ENCODE data around the gene PTBP1.
"Not testable (repeated sequence)": the region's sequence is repeated elsewhere in the genome, so short reads cannot be mapped to it uniquely, and the experiment has no call there.

Gene PTBP1

DNA sequence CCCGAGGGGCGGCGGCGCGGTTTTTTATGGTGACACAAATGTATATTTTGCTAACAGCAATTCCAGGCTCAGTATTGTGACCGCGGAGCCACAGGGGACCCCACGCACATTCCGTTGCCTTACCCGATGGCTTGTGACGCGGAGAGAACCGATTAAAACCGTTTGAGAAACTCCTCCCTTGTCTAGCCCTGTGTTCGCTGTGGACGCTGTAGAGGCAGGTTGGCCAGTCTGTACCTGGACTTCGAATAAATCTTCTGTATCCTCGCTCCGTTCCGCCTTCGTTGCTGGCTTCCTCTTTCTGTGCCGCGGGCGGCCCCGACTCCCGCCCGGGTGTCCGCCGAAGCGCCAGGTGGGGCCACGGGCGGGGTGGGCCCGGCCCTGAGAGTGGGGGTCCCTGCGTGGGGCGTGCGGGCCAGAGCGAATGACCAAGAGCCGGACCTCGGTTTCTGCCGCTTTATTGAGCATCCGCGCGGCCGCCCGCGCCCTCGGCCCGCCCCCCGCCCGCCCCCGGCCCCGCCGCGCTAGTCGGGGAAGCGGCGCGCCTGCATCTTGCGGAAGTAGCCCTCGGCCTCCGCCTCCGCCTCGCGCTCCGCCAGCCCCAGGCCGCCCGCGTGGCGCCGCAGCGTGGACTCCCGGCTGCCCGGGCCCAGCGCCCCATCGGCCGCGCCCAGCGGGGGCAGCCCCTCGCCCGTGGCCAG, 14.9 kb downstream of the PTBP1 start:
- no peak for DNase-seq

DNA sequence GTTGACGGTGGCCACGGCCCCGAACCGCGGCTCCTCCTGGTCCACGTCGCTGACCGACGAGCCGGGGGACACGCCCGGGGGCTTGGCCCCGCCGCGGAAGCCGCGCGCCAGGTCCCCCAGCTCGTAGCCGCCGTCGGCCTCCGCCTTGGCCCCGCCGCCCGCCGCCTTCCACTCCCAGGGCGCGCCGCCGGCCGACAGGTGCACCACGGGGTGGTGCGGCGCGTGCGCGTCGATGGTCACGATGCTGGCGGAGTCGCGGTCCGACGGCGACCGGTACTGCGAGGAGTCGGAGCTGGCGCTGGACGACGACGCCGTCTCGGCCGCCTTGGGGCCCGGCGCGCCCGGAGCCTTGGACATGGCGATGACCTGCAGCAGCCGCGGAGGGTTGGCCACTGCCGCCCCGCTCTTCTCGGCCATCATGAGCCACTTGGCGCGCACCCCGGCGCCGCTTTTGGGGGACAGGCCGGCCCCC, 15.5 kb downstream of the PTBP1 start:
- DNase-seq: no peak

DNA sequence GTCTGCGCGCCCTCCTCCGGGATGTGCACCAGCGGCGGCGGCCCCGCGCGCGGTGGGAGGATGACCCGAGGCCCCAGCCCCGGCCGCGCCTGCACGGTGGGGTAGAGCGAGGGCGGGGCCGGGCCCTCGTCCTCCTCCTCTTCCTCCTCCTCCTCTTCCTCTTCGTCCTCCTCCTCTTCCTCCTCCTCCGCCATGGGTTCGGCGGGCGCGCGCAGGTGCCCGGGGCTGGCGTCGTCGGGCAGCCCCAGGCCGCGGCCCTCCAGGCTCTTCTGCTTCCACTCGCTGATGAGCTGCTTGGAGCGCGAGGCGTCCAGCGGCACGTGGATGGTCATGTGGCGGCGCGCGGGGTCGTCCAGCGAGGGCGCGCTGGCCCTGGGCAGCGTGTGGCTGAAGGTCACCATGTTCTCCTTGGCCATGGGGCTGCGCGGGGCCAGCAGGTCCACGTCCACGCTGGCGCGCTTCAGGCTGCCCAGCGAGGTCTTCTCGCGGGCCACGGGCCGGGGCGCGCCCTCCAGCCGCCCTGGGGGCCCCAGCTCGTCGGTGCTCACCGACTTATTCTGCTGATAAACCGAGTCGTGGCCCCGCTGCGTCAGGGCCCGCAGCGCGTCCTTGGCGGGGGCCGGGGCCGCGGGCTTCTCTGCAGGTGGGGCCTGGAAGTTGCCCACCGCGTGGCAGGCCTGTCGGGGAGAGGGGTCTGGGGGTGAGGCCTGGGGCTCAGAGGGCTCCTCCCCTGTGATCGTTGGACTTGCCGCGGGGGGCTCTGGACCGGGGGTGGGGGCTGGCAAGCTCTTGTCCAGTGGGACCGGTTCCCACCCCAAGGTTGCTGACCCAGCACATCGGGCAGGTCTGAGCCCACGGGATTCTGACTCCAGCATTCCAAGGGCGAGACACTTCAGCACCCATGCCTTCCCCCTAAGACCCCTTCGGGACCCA, 16.2 kb downstream of the PTBP1 start:
- DNase-seq: no peak

DNA sequence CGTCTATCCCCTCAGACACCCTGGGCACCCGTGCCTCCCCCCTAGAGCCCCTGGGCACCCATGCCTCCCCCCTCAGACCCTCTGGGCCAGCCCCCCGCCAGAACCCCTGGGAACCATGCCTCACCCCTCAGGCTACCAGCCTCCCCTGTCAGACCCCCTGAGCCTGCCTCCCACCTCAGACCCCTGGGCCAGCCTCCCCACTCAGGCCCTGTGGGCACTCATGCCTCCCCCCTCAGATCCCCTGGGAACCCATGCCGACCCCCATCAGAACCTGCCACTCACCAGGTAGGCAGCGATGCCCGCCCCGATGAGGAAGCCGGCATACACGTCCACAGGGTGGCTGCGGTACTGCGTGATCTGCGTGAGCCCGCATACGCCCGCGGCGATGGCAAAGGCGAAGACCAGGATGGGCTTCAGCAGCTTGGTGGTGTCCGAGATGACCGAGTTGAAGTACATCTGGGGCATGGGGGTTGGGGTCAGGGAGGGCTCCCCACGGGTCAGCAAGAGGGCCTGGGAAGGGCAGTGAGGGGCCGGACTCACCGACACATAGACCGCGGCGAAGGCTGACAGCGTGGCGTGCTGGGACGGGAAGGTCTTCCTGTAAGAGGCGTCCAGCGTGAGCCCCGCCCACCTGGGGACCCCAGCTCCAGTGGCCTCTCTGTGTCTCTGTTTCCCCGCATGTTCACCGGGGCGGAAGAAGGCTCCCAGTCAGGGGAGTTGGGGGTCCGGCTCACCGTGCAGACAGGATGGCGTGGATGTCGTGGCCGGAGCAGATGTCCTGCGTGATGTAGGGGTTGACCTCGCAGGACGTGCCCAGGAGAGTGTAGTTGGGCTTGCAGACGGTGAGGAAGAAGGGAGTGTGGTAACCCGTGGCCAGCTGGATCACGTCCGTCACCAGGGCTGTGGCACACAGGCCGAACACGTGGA, 17.2 kb downstream of the PTBP1 start:
- DNase-seq: no peak

DNA sequence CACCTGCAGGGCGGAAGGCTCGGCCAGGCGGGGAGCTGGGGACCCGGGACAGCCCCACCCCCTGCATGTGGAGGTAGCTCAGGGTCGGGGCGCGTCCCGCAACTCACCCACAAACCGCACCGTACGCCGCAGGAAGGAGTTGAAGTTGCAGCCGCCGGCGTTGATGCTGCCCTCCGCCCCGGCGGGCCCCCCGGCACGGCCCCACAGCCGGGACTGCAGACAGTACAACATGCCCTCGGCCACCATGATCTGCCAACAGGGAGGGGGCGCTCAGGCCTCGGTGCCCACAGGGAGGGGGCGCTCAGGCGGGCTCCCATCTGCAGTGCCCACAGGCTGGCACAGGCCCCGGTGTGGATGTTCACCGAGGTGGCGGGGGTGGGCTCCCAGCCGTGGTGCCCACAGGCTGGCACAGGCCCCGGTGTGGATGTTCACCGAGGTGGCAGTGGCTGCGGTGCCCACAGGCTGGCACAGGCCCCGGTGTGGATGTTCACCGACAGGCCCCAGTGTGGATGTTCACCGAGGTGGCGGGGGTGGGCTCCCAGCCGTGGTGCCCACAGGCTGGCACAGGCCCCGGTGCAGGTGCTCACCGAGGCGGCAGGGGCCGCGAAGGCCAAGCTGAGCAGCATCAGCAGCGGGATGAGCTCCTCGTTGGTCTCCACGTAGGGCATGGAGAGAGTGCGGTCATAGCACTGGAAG, 18.0 kb downstream of the PTBP1 start:
- no peak for DNase-seq

DNA sequence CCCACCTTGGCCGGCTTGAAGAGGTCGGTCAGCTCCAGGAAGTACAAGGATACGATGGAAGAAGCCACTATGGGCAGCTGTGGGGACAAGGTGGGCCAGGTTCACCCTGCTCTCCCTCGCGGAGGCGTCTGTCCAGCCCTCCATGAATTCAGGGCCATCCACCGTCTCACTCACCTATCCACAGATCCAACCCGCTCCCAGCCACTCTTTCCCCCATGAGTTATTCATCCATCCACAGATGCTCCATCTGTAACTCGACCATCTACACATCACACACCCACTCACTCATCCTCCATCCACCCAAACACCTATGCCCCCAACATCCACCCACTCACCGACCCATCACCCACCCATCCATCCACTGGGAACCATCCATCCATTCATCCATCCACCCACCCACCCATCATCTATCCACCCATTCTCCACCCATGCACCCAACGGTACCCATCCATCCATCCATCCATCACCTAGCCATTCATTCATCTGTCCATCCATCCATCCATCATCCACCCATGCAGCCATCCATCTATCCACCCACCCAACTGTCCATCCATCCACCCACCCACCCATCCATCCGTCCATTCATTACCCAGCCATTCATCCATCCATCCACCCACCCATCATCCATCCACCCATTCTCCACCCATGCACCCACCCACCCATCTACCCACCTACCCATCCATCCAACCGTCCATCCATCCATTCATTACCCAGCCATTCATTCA, 18.7 kb downstream of the PTBP1 start:
- DNase-seq: no peak

DNA sequence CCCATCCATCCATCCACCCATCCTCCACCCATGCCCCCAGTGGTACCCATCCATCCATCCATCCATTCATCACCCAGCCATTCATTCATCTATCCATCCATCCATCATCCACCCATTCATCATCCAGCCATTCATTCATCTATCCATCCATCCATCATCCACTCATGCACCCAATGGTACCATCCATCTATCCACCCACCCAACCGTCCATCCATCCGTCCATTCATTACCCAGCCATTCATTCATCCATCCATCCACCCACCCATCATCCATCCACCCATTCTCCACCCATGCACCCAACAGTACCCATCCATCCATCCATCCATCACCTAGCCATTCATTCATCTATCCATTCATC, 19.2 kb downstream of the PTBP1 start:
- no peak for DNase-seq

DNA sequence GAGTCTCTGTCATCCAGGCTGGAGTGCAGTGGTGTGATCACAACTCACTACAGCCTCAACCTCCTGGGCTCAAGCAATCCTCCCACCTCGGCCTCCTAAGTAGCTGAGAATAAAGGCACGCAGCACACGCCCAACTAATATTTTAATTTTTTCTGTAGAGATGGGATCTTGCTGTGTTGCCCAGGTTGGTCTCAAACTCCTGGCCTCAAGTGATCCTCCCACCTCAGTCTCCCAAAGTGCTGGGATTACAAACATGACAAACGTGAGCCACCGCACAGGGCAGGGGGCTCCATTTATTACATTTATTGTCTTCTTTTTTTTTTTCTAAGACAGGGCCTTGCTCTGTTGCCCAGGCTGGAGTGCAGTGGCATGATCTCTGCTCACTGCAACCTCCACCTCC, 23.0 kb downstream of the PTBP1 start:
- DNase-seq: not testable (repeated sequence)

DNA sequence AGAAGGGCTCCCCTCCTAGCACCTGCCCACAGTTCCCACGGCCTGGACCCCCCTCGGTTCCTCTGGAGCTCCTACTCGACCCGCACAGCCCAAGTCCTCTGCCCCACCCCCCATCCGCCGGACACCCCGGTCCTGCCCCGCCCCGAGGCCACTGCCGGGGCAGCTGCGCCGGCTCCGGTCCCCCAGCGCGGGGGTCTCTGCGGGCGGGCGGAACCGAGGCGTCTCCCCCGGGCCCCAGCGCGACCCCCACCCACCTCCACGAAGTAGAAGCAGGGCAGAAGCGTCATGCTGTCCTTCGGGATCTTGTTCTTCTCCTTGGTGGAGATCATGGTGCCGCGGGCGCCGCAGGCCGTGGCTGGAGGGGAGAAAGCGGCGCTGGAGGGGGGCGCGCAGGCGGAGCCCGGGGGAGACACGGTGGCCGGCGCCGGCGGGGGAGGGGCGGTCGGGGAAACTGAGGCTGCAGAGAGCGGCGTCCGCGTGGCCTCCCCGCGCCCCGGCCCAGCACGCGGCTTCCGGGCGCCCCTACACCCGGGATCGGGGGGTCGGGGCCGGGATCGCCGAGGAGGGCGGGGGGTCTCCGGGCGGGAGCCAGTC, 24.1 kb downstream of the PTBP1 start:
- no peak for DNase-seq

DNA sequence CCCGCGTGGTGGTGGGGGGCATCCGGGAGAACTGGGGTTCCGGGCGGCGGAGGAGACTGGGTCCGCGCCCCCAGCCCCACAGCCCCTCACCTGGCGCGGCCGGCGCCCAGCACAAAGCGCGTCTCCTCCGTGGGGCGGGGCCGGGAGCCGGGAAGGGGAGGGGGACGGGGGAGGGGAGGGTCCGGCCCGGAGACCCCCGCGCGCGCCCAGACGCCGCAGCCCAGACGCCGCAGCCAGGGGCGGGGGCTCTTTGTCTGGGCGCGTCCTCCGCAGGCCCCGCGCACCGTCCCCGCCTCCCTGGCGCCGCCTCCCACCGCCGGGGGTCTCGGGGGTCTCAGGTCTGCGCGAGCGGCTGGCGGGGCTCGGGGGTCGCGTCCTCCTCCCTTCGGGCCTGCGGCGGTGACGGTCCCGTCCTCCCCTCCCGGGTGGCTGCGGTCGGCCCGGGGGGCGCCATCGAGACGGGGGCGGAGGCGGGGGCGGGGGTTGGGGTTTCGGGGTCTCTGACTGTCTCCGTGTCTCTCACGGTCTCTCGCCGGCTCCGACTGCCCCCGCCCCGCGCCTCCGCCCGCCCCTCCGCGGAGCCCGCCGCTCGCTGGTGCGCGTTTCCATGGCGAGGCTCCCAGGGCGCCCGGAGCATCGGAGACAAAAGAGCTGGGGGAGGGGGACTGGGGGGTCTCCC, 24.7 kb downstream of the PTBP1 start, which contains the start of gene PLPPR3:
Gene PLPPR3 (minus strand): TSS at position 131 of the 679 bp plus-strand sequence. CDS start 396 bp downstream, outside the sequence.
- no peak for DNase-seq

DNA sequence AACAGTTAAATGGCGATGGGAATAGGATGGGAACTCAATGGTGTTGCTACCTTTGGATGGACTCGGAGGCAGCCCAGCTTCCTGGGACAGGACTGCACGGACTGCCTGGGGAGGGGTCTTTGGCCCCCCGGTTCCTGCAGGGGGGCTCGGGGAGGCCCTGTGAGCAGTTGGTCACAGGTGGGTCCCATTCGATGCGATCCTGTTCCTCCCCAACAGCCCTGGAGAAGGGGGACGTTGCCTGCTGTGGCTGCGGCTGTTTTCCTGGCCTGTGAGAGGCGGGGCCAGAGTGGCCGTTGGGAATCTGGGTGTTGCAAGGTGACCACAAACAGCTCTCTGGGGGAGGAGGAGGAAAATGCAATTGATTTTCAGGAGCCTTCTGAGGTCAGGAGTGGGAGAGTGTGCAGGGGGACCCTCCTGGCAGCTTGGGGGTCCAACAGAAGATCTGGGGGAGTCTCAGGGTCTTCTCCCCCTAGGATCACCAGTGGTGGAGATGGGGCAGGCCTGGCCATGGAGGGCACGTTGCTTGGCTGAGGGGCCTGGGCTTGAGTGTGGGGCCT, 26.4 kb downstream of the PTBP1 start:
- DNase-seq: no peak

DNA sequence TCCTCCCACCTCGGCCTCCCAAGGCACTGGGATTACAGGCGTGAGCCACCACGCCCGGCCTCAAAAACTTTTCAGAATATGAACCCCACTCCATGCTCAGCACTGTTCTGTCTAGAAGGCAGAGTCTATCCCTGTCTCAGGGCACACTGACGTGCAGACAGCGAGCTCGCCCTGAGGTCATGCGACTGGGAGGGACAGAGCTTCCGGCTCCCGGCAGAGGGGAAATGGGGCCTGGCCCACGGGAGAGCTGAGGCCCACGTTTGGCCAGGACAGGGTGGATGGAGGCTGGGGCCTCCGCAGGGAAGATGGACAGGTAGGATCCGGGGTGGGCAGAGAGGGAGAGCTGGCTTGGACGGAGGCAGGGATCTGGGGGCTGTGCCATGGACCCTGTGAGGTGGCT, 27.6 kb downstream of the PTBP1 start:
- DNase-seq: no peak

DNA sequence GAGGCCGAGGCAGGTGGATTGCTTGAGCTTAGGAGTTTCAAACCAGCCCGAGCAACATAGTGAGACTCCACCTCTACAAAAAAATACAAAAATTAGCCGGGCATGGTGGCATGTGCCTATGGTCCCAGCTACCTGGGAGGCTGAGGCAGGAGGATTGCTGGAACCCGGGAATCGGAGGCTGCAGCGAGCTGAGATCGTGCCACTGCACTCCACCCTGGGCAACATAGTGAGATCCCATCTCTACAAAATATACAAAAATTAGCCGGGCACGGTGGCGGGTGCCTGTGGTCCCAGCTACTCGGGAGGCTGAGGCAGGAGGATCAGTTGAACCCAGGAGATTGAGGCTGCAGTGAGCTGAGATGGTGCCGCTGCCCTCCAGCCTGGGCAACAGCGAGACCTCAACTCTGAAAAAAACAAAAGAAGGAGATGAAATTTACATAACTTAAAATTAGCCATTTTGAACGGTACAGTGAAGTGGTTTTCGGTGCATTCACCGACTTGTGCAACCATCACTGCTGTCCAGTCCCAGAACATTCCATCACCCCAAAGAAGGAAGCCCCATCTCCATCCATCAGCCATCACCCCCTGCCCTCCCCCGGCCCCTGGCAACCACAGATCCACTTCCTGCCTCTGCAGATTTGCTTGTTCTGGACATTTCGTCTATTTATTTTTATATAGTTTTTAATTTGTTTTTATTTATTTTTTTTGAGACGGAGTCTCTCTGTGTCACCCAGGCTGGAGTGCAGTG, 28.8 kb downstream of the PTBP1 start:
- no peak for DNase-seq

DNA sequence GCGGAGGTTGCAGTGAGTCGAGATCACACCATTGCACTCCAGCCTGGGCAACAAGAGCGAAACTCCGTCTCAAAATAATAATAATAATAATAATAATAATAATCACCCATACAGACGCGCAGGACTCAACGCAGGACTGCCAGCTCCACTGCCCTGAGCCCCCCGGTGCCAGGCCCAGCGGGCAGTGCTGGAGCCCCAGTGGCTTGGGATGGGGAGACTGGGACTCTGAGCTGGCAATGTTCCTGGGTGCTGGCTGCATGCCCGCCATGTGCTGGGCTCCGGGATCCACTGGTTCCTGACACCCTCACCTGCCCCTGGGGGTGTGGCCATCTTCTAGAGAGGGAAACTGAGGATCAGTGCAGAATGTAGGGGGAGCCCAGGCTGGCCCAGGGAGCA, 30.1 kb downstream of the PTBP1 start:
- no peak for DNase-seq

DNA sequence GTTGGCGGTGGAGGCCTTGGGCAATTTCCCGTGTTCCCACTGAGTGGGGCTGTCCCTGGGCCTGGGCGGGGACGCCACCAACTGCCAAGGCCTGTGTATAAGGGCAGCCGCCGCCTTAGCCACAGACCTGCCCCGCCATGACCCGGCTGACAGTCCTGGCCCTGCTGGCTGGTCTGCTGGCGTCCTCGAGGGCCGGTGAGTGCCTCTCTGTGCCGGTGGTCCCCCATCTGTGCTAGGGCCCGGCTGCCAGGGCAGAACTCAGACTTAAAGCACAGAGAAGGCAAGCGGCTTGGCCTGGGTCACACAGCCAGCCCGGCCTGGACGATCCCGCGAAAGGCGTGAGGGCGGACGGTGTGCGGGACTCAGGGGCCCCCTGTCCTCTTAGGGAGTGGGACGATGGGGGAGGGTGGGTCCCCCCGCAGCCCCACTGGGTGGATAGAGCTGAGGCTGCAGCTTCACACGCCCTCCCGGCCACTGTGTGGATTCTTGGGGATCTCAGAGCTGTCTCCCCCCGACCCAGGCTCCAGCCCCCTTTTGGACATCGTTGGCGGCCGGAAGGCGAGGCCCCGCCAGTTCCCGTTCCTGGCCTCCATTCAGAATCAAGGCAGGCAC, 30.6 kb downstream of the PTBP1 start, which contains the start of gene AZU1:
Gene AZU1 (plus strand): TSS at position 128 of the 612 bp plus-strand sequence. CDS start 10 bp downstream, at position 138.
- DNase-seq: no peak

DNA sequence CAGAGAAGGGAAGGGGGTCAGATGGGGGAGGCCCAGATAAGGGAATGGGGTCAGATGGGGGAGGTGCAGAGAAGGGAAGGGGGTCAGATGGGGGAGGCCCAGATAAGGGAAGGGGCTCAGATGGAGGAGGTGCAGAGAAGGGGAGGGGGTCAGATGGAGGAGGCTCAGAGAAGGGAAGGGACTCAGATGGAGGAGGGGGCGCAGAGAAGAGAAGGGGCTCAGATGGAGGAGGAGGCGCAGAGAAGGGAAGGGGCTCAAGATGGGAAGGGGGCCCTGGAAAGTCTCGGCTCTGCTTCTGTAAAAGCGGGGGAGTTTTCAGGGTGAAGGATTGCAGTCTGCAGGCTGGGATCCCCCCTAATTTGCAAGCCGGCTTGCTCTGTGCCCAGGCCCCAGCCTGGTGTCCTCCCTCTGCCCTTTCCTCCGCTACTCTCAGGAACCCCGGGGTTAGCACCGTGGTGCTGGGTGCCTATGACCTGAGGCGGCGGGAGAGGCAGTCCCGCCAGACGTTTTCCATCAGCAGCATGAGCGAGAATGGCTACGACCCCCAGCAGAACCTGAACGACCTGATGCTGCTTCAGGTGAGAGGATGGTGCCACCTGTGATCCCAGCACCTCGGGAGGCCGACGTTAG, 32.0 kb downstream of the PTBP1 start:
- DNase-seq: no peak

DNA sequence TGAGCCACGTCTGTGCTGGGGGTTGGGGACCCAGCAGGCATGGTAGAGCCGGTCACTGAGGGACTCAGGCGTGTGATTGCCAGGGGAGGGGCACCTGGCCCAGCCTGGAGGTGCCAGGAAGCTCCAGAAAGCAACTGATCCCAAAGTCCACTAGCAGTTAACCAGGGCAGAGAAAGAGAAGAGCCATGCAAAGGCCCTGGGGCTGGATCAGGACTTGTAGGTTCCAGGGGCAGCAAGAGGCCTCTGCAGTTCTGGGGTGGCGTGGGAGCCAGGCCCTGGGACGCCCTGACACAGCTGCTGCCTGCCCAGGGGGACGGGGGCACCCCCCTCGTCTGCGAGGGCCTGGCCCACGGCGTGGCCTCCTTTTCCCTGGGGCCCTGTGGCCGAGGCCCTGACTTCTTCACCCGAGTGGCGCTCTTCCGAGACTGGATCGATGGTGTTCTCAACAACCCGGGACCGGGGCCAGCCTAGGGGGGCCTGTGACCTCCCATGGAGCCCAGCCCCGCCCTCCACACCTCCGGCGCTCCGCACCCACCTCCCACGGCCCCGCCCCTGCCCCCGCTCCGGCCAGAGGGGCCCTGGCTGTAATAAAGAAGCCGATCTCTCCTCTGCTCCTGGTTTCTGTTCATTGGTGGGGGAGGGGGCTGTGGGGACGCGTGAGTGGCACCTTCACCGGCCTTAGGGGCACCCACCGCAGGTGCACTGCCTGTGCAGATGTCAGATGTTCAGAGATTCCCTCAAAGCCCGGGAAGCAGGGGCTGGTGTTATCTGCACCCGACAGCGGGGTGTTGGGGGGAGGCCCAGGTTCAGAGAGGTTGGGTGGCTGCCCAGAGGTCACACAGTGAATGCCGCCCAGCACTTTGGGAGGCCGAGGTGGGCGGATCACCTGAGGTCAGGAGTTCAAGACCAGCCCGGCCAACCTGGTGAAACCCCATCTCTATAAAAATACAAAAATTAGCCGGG, 34.4 kb downstream of the PTBP1 start:
- no peak for DNase-seq
